Measurements from ENCODE around the gene MED31.

Gene MED31

DNA sequence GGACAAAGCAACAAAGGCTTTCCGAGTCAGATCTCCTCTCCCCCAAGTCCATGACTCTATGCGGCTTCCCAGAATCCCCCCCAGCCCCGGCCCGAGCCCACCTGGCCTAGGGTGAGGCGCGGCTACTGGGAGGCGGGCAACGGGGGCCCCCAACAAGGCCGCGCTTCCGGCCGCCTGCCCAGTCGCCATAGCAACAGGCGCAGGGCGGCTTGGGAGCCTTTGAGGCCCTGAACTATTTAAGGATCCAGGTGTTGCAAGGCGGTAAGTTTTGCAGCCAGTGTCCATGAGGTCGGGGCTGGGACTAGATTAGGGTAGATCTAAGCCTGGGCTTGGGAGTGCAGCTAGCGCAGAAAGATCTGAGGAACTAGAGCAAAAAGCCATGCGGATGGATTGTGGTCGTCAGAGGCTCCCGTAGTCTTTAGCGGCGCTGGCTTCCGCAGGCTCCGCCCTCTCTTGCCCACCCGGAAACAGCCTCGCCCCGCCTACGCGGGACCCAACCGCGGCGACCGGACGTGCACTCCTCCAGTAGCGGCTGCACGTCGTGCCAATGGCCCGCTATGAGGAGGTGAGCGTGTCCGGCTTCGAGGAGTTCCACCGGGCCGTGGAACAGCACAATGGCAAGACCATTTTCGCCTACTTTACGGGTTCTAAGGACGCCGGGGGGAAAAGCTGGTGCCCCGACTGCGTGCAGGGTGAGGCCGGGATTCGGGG is 10.7 kb downstream of the MED31 start, which contains the start of the genes KIAA0753 and TXNDC17:
Gene KIAA0753 (minus strand): TSS at position 176 of the 711 bp plus-strand sequence. CDS start 5,608 bp downstream, outside the sequence.
Gene TXNDC17 (plus strand): TSS at position 525 of the 711 bp plus-strand sequence. CDS start 23 bp downstream, at position 548.
- Histone ChIP-seq H3K4me3 (ENCODE audit: low read depth, low read length) (peak within 1 kb of the TSS; percentile 87), H4K12ac (ENCODE audit: low read depth, low read length) (peak within 1 kb of the TSS; percentile 94), H2BK12ac (ENCODE audit: low read length) (no peak within 1 kb of the TSS), H3K4ac (ENCODE audit: low read depth, low read length) (peak within 1 kb of the TSS; percentile 88), H3K23ac (ENCODE audit: low read length) (no peak within 1 kb of the TSS), H3K9me3 (ENCODE audit: insufficient read depth, low read depth, low read length) (no peaks in the 10 kb centered on the region), H2BK5ac (ENCODE audit: low read depth, low read length, poor library complexity) (peak within 1 kb of the TSS; percentile 99), H2AK5ac (ENCODE audit: low read length) (peak within 1 kb of the TSS; percentile 49), H3K9ac (ENCODE audit: low read length) (peak within 1 kb of the TSS; percentile 83), H4K8ac (ENCODE audit: low read depth, low read length) (peak within 1 kb of the TSS; percentile 99), H3K27ac (ENCODE audit: low read depth, low read length) (peak within 1 kb of the TSS; percentile 80), H3K4me2 (ENCODE audit: low read length) (peak within 1 kb of the TSS; percentile 69), H3K79me2 (ENCODE audit: control insufficient read depth, insufficient read depth, low read length, poor library complexity) (peaks cover 9% of the 10 kb centered on the region), H4K91ac (ENCODE audit: low read depth, low read length) (peak within 1 kb of the TSS; percentile 94), H3K36me3 (ENCODE audit: control insufficient read depth in 1 of 2, insufficient read depth in 2 of 2, low read length in 2 of 2) (peaks cover 3 to 5% of the 10 kb centered on the region in 2 experiments), H3K27me3 (ENCODE audit: insufficient read depth, low read length) (no peaks in the 10 kb centered on the region), H3K79me1 (ENCODE audit: low read length) (peaks cover 12% of the 10 kb centered on the region), H2BK120ac (ENCODE audit: insufficient read depth, low read length, poor library complexity) (peak within 1 kb of the TSS; percentile 97), H3K18ac (ENCODE audit: low read length) (peak within 1 kb of the TSS; percentile 93), H3K14ac (ENCODE audit: low read length) (peak within 1 kb of the TSS; percentile 93), H3K4me1 (ENCODE audit: control insufficient read depth in 1 of 2, insufficient read depth in 2 of 2, low read length in 2 of 2) (peaks cover 9 to 10% of the 10 kb centered on the region in 2 experiments), H2AFZ (ENCODE audit: insufficient read depth, low read length, poor library complexity) (peak within 1 kb of the TSS; percentile 94)
- no CpG with 5 or more reads among the region's 52 CpGs for WGBS (ENCODE audit: extremely low coverage, insufficient coverage, insufficient read length)
- peak; percentile 69 to 87 for DNase-seq

DNA sequence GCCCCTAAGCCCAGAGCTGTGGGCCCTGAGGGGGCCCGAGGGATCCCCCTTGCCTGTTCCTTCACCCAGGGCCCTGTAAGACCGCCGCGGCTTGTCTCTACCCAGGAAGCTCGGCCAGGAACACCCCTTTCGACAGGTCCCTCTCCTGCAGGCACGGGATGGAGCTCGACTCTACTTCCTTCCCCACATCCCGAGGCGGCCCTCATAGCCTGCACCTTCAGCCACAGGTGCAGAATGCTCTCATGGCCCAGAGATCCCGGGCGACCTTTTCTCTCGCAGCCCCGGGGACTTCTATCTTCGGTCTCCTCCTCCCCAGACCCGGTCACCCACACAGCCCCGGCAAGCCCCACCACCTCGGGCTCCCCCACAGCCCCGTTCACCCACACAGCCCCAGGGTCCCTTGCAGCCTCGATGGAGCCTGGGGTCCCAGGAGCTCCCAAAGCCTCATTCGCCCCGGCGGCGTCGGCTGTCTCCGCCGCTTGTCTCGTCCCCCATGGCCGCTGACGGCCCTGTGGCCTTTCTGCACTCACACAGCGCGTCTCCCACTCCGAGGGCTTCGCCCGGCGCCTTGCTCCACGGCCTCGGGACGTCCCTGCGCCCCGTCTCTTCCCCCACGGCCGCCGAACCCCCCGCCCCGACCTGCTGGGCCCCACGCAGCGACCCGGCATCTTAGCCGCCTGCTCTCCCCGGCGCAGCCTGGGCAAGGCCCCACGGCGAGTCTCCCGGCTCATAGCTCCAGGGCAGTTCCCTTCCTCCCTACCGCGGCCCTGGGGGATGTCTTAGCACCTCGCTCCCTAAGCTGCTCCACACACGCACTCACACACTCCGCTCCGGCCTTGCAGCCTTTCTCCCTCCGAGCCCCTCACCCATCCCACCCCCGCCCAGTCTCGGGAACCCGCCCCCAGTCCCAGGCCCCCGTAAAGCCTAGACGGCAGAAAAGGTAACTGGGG is 11.5 kb downstream of the MED31 start:
- no CpG with 5 or more reads among the region's 67 CpGs for WGBS (ENCODE audit: extremely low coverage, insufficient coverage, insufficient read length)
- H3K9me3 ChIP-seq (ENCODE audit: insufficient read depth, low read depth, low read length), result no peaks in the 10 kb centered on the region
- peak overlapping the region; percentile 88 for H3K4ac ChIP-seq (ENCODE audit: low read depth, low read length)
- H4K8ac ChIP-seq (ENCODE audit: low read depth, low read length), result peak overlapping the region; percentile 99
- H3K27ac ChIP-seq (ENCODE audit: low read depth, low read length), result no peak overlapping the region
- H3K36me3 ChIP-seq (ENCODE audit: control insufficient read depth in 1 of 2, insufficient read depth in 2 of 2, low read length in 2 of 2), result peaks cover 3 to 6% of the 10 kb centered on the region in 2 experiments
- peaks cover 12% of the 10 kb centered on the region for H3K79me1 ChIP-seq (ENCODE audit: low read length)
- H3K9ac ChIP-seq (ENCODE audit: low read length), result peak overlapping the region; percentile 50
- H3K23ac ChIP-seq (ENCODE audit: low read length), result no peak overlapping the region
- peak overlapping the region; percentile 87 for H4K12ac ChIP-seq (ENCODE audit: low read depth, low read length)
- H2AFZ ChIP-seq (ENCODE audit: insufficient read depth, low read length, poor library complexity), result peak overlapping the region; percentile 94
- H2BK120ac ChIP-seq (ENCODE audit: insufficient read depth, low read length, poor library complexity), result peak overlapping the region; percentile 25
- peak; percentile 38 to 61 for DNase-seq
- H3K18ac ChIP-seq (ENCODE audit: low read length), result peak overlapping the region; percentile 93
- peak overlapping the region; percentile 78 for H3K4me3 ChIP-seq (ENCODE audit: low read depth, low read length)
- peaks cover 9 to 10% of the 10 kb centered on the region in 2 experiments for H3K4me1 ChIP-seq (ENCODE audit: control insufficient read depth in 1 of 2, insufficient read depth in 2 of 2, low read length in 2 of 2)
- peak overlapping the region; percentile 94 for H4K91ac ChIP-seq (ENCODE audit: low read depth, low read length)
- H2BK5ac ChIP-seq (ENCODE audit: low read depth, low read length, poor library complexity), result no peak overlapping the region
- peak overlapping the region; percentile 49 for H2AK5ac ChIP-seq (ENCODE audit: low read length)
- no peaks in the 10 kb centered on the region for H3K27me3 ChIP-seq (ENCODE audit: insufficient read depth, low read length)
- no peak overlapping the region for H2BK12ac ChIP-seq (ENCODE audit: low read length)
- peak overlapping the region; percentile 93 for H3K14ac ChIP-seq (ENCODE audit: low read length)
- H3K4me2 ChIP-seq (ENCODE audit: low read length), result peak overlapping the region; percentile 69
- peaks cover 9% of the 10 kb centered on the region for H3K79me2 ChIP-seq (ENCODE audit: control insufficient read depth, insufficient read depth, low read length, poor library complexity)

DNA sequence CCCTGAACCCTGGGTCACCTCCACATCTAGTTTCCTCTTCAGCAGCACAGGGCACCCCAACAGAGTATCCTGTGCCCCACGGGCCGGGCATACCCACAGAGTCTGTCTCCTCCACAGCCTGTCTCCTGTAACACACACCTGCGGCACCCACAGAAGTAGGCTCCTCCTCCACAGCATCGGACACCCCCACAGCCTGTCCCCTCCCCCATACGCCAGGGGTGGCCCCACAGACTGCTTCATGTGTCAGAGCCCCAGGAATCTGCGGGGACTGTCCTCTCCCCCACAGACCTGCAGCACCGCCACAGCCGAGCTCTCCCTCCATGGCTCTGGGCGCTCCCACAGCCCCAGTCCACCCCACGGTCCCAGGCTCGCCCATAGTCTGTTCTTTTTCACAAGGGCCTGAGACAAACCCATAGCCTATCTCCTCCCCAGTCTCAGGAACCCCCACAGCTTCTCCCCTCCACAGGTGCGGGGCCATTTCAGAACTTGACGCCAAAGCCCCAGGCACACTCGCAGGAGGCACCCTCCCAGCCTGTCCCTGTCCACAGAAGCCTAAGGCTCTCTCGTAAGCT is 12.3 kb downstream of the MED31 start:
- peaks cover 9% of the 10 kb centered on the region for H3K79me2 ChIP-seq (ENCODE audit: control insufficient read depth, insufficient read depth, low read length, poor library complexity)
- peaks cover 3 to 6% of the 10 kb centered on the region in 2 experiments for H3K36me3 ChIP-seq (ENCODE audit: control insufficient read depth in 1 of 2, insufficient read depth in 2 of 2, low read length in 2 of 2)
- H3K4me3 ChIP-seq (ENCODE audit: low read depth, low read length), result no peak overlapping the region
- no peak for DNase-seq
- peaks cover 9 to 10% of the 10 kb centered on the region in 2 experiments for H3K4me1 ChIP-seq (ENCODE audit: control insufficient read depth in 1 of 2, insufficient read depth in 2 of 2, low read length in 2 of 2)
- peak overlapping the region; percentile 88 for H3K4ac ChIP-seq (ENCODE audit: low read depth, low read length)
- no peaks in the 10 kb centered on the region for H3K27me3 ChIP-seq (ENCODE audit: insufficient read depth, low read length)
- peak overlapping the region; percentile 99 for H4K8ac ChIP-seq (ENCODE audit: low read depth, low read length)
- H2BK120ac ChIP-seq (ENCODE audit: insufficient read depth, low read length, poor library complexity), result no peak overlapping the region
- WGBS (ENCODE audit: extremely low coverage, insufficient coverage, insufficient read length), result no CpG with 5 or more reads among the region's 15 CpGs
- no peak overlapping the region for H2BK12ac ChIP-seq (ENCODE audit: low read length)
- no peak overlapping the region for H3K27ac ChIP-seq (ENCODE audit: low read depth, low read length)
- no peak overlapping the region for H2BK5ac ChIP-seq (ENCODE audit: low read depth, low read length, poor library complexity)
- peak overlapping the region; percentile 69 for H3K4me2 ChIP-seq (ENCODE audit: low read length)
- H3K9ac ChIP-seq (ENCODE audit: low read length), result no peak overlapping the region
- peaks cover 12% of the 10 kb centered on the region for H3K79me1 ChIP-seq (ENCODE audit: low read length)
- peak overlapping the region; percentile 30 for H2AK5ac ChIP-seq (ENCODE audit: low read length)
- H3K18ac ChIP-seq (ENCODE audit: low read length), result peak overlapping the region; percentile 93
- H4K12ac ChIP-seq (ENCODE audit: low read depth, low read length), result peak overlapping the region; percentile 16
- H3K23ac ChIP-seq (ENCODE audit: low read length), result no peak overlapping the region
- H3K9me3 ChIP-seq (ENCODE audit: insufficient read depth, low read depth, low read length), result no peaks in the 10 kb centered on the region
- H3K14ac ChIP-seq (ENCODE audit: low read length), result no peak overlapping the region
- H4K91ac ChIP-seq (ENCODE audit: low read depth, low read length), result no peak overlapping the region
- no peak overlapping the region for H2AFZ ChIP-seq (ENCODE audit: insufficient read depth, low read length, poor library complexity)

Data from trophoblast cell (in vitro differentiated cells and primary cell).